Urinary bladder (tissue), 4 donors: ENCODE results near the gene IL15RA. TPM values are rescaled to one million over a fixed set of nuclear protein-coding genes. Genes with fewer than 3 reads are reported as not detected.
"Not testable (repeated sequence)": the region's sequence is repeated elsewhere in the genome, so short reads cannot be mapped to it uniquely, and the experiment has no call there.

Experiments used
- DNase-seq: peaks from one replicate; pipeline ENCODE4 v3.0.0-alpha.2; 2015; ENCODE audit errors: extremely low spot score
- H3K27ac ChIP-seq: one replicate; pipeline ENCODE4 v1.5.1; 2013; ENCODE audit warnings: low read depth, mild to moderate bottlenecking, moderate library complexity
- H3K36me3 ChIP-seq: one replicate; pipeline ENCODE4 v1.6.1; 2013; ENCODE audit warnings: mild to moderate bottlenecking, moderate library complexity; ENCODE audit not compliant: insufficient read depth
- H3K4me1 ChIP-seq: one replicate; pipeline ENCODE4 v1.6.1; 2013; ENCODE audit warnings: mild to moderate bottlenecking, moderate library complexity; ENCODE audit not compliant: insufficient read depth
- H3K4me3 ChIP-seq: one replicate; pipeline ENCODE4 v1.5.1; 2013; ENCODE audit warnings: low read depth, low read length
- WGBS: extraction: QIAGEN DNeasy Blood & Tissue Kit; methylation state at CpG from one replicate; pipeline ENCODE4 v1.1.7; 2013; 5-methylcytosine and 5-hydroxymethylcytosine counted together
- polyA plus RNA-seq: library from polyadenylated mRNA; stranded (reverse); fragments of 200-250 nt; gene quantifications from one replicate; pipeline ENCODE4 v1.2.3, GENCODE V29; 2013
- total RNA-seq: library from RNA; depleted of rRNA; stranded (reverse); fragments of >200 nt; gene quantifications from one replicate; pipeline ENCODE4 v1.2.3, GENCODE V29; 2014
- donor health status: healthy with polysubstance abuse.
- donor health status: healthy.

The IL15RA gene
- total and polyA plus RNA-seq, 2 donors, result 3.5 to 50.2 TPM

DNA sequence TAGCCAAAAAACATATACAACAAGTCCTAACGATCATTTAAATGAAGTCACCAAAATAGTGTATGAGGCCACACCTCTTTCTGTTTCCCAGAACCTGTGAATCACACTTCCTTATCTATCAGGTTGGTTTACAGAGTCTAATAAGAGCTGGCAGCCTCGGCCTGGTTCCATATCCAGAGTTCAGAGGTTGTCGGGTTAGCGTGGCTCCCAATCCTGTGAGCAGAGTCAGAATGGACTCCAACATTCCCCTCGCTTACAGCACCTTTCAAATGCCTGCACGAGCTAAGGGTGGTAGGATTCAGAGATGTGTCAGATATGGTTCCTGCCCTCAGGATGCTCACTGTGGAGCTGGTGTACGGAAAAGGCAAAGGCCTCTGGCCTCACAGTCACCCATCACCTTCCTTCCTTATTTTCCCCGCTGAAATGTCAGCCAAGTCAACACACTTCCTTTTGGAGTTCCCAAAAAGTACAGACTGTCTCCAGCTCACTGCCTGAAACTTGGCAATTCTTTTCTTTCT is 6.0 kb downstream of the IL15RA start:
- no peaks in the 10 kb centered on the region for H3K36me3 ChIP-seq
- DNase-seq, result no peak
- H3K4me1 ChIP-seq, result no peaks in the 10 kb centered on the region
- WGBS, result 70% methylated on average over 8 of the region's 8 CpGs
- H3K27ac ChIP-seq, result no peak overlapping the region
- no peak overlapping the region for H3K4me3 ChIP-seq

GRCh38 chr10:5970527-5970926 is 6.8 kb downstream of the IL15RA start:
- no peaks in the 10 kb centered on the region for H3K36me3 ChIP-seq
- 91% methylated on average over 3 of the region's 3 CpGs for WGBS
- H3K4me3 ChIP-seq, result no peak overlapping the region
- H3K4me1 ChIP-seq, result no peaks in the 10 kb centered on the region
- H3K27ac ChIP-seq, result no peak overlapping the region
- DNase-seq, result no peak

- DNase-seq, result no peak
- no peak overlapping the region for H3K4me3 ChIP-seq
- no peaks in the 10 kb centered on the region for H3K36me3 ChIP-seq
- H3K27ac ChIP-seq, result no peak overlapping the region
- H3K4me1 ChIP-seq, result no peaks in the 10 kb centered on the region
- WGBS, result 70% methylated on average over 2 of the region's 2 CpGs
Measured at GRCh38 chr10:5970066-5970465, 7.3 kb downstream of the IL15RA start.

- WGBS, result 93% methylated on average over 9 of the region's 9 CpGs
- no peak overlapping the region for H3K4me3 ChIP-seq
- no peak for DNase-seq
- no peaks in the 10 kb centered on the region for H3K4me1 ChIP-seq
- no peak overlapping the region for H3K27ac ChIP-seq
- H3K36me3 ChIP-seq, result no peaks in the 10 kb centered on the region
Measured at GRCh38 chr10:5968681-5969453, 8.5 kb downstream of the IL15RA start.

DNA sequence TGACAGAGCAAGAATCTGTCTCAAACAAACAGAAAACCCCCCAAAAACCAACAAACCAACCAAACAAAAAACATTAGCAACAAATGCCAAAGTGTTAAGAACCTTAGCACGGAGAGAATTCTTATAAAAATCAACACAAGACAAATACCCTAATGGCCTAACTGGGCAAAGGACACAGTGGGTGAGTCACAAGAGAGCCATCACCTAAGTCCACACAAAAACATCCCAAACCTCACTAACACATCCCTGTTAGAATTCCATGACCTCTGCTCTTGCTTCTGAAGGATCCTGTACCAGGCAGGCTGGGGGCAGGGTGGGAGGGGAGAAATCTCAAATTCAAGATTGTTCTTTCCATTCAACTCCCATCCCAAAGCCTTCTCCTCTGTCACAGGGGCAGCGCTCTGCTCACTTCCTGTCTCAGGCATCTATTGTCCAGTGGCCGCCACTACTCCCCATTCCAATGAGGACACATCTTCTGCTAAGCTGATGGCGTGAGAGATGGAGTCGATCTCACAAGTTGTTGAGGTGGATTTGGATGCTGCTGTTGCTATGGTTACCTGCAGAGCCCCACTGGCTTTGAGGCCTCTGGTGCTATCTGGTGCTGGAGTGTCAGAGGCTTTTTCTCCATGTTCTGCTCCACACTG is 9.2 kb downstream of the IL15RA start:
- 84% methylated on average over 5 of the region's 5 CpGs for WGBS
- DNase-seq, result no peak
- Histone ChIP-seq H3K36me3 (no peaks in the 10 kb centered on the region), H3K4me3 (no peak overlapping the region), H3K4me1 (no peaks in the 10 kb centered on the region), H3K27ac (no peak overlapping the region)

DNA sequence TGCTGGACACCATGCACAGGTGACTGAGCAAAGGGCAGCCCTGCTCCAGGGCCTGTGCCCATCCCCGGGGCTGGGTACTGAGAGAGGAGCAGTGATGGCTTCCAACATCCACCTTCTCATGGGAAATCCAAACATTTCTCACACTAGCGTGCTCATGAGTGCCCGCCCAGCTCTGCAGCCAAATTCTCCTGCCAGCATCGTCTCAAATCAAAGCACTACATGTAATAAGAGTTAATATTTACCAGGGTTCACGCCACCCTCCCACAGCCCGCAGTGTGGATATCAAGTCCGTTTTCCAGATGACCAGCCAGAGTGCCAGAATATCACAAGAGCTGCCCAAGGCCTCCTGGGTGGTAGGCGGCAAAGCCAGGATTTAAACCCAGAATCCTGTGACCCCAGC is 12.1 kb downstream of the IL15RA start:
- WGBS, result 90% methylated on average over 8 of the region's 8 CpGs
- no peak for DNase-seq

GRCh38 chr10:5964736-5965135 is 12.6 kb downstream of the IL15RA start:
- H3K36me3 ChIP-seq, result no peaks in the 10 kb centered on the region
- 91% methylated on average over 13 of the region's 13 CpGs for WGBS
- H3K4me3 ChIP-seq, result no peak overlapping the region
- no peaks in the 10 kb centered on the region for H3K4me1 ChIP-seq
- DNase-seq, result no peak
- H3K27ac ChIP-seq, result no peak overlapping the region

More for the DNA sequence above, 12.1 kb downstream of the IL15RA start:
- Histone ChIP-seq H3K36me3 (no peaks in the 10 kb centered on the region), H3K4me1 (no peaks in the 10 kb centered on the region), H3K4me3 (no peak overlapping the region), H3K27ac (no peak overlapping the region)

GRCh38 chr10:5963591-5963990 is 13.8 kb downstream of the IL15RA start:
- Histone ChIP-seq H3K4me1 (no peaks in the 10 kb centered on the region), H3K4me3 (no peak overlapping the region), H3K36me3 (peaks cover 2% of the 10 kb centered on the region), H3K27ac (no peak overlapping the region)
- 90% methylated on average over 10 of the region's 10 CpGs for WGBS
- DNase-seq, result no peak

DNA sequence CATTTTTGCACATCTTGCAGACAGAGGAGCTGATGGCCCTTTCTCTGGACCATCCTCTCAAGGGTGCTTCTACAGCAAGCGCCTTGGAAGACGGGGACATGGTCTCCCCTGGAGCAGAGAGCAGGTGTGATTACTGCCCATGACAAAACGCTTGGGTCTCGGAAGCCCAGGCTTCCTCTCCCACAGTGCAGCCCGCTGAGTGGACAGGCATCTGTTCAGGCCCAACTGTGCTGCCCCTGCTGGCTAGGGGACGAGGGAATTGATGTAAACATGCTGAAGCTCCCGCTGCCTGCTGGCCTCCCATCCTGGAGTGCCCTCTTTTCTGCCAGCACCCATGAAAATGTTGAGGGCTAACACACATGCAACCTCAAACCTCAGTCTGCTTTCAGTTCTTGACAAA is 14.3 kb downstream of the IL15RA start:
- DNase-seq, result no peak
- Histone ChIP-seq H3K4me1 (no peaks in the 10 kb centered on the region), H3K27ac (no peak overlapping the region), H3K36me3 (peaks cover 2% of the 10 kb centered on the region), H3K4me3 (no peak overlapping the region)
- WGBS, result 83% methylated on average over 7 of the region's 7 CpGs

DNA sequence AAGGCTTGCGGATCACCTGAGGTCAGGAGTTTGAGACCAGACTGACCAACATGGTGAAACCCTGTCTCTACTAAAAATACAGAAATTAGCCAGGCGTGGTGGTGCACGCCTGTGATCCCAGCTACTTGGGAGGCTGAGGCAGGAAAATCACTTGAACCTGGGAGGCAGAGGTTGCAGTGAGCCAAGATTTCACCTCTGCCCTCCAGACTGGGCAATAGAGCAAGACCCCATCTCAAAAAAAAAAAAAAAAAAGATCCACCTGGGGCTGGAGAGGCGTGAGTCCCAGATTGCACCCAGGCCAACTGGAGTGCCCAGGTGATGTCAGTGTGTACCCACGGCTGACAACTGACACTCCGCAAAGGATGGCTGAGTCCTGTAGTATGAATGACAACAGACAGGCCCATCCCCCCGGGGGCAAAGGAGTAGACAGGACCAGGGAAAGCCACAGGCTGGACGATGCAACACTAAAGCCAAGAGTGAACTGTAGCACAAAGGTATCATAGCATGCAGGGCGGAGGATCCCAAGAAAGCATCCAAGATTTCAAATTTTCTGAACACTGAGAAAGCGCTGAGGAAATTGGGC is 14.9 kb downstream of the IL15RA start:
- H3K4me3 ChIP-seq, DNase-seq, H3K4me1 ChIP-seq, H3K27ac ChIP-seq, H3K36me3 ChIP-seq: not testable (repeated sequence)
- WGBS, result 94% methylated on average over 10 of the region's 10 CpGs

DNA sequence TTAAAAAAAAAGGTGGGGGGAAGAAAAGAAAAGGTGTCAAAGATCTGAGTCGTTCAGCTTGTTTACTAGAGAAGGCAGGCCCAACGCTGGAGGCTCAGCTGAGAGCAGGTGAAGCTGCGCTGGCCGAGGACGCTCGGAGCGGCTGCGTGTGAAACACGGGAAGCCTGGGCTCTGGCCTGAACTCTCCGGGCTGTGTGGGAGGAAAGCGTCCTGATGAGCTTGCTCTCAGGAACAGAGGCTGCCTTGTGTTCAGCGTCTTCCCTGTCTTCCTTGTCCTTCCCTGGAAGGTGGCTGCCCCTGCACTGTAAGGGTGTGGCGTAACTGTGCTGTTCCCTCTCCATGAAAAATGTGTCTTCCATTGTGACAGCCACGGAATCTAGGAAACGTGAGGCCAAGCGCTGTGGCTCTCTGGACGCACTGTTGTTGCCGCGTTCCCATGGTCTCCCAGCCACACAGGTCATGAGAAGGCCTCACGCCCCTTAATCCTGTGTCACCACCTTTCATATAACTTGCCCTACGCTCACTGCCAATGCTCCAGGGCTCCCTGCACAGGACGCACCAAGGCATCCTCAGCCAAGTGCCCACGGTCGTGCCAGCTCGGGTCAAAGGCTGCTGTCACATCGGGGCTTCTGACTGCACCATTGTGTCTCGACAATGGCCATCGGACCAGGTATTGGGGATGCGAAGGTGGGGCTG is 15.8 kb downstream of the IL15RA start:
- peaks cover 2% of the 10 kb centered on the region for H3K36me3 ChIP-seq
- no peak overlapping the region for H3K27ac ChIP-seq
- 90% methylated on average over 29 of the region's 29 CpGs for WGBS
- DNase-seq, result no peak
- no peaks in the 10 kb centered on the region for H3K4me1 ChIP-seq
- H3K4me3 ChIP-seq, result no peak overlapping the region

DNA sequence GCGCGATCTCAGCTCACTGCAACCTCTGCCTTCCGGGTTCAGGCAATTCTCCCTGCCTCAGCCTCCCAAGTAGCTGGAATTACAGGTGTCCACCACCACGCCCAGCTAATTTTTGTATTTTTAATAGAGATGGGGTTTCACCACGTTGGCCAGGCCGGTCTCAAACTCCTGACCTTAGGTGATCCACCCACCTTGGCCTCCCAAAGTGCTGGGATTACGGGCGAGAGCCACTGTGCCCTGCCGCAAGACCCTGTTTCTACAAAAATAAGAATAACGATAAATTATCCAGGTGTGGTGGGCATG is 16.4 kb downstream of the IL15RA start:
- H3K36me3 ChIP-seq, H3K4me1 ChIP-seq, DNase-seq, H3K27ac ChIP-seq, H3K4me3 ChIP-seq: not testable (repeated sequence)
- WGBS, result 97% methylated on average over 10 of the region's 10 CpGs

DNA sequence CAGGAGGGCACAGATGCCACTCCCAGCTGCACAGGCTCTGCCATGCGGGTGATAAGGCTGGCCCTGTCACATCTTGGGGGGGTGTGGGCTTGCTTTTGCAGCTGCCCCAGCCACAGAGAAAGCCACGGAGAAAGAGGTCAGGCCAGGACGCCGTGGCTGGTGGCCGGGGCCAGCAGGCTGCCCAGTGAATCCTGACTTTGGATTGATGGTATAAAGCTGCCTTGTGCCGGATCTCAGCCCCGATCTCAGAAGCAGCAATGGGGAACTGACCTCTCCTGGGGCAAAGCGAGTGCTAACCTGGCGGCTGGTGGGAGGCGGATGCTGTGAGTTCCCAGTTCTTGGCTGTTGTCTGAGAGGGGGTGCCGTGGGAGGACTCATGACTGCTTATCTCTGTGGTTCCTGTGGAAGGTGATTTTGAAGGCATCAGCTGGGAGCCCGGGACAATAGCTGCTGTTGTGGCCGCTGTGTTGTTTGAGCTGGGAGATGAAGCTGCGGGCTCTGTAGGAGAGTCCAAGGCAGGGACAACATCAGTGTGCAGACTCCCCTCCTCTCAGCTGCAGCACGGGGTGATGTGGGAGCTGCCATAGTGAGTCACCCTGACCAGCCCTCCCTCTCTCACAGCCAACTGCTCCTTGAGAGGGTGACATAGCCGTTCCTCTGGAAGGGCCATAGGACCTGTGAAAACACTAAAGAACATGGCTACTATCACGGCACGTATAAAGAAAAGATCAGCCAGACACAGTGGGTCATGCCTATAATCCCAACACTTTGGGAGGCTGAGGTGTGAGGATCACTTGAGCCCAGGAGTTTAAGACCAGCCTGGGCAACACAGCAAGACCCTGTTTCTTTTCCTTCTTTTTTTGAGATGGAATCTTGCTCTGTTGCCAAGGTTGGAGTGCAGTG is 17.0 kb downstream of the IL15RA start:
- no peaks in the 10 kb centered on the region for H3K4me1 ChIP-seq
- no peak for DNase-seq
- H3K36me3 ChIP-seq, result peaks cover 2% of the 10 kb centered on the region
- WGBS, result 89% methylated on average over 18 of the region's 18 CpGs
- no peak overlapping the region for H3K27ac ChIP-seq
- no peak overlapping the region for H3K4me3 ChIP-seq
